Fibroblast of villous mesenchyme (primary cell): ENCODE results near the gene ZNF423. TPM values are rescaled to one million over a fixed set of nuclear protein-coding genes. Genes with fewer than 3 reads are reported as not detected.

Source experiments
- DNase-seq: peaks from one replicate; pipeline ENCODE4 v3.0.0-alpha.2; 2010; ENCODE audit warnings: low read depth
- H3K4me3 ChIP-seq: 2 replicates; pipeline ENCODE4 v1.5.1; 2011; ENCODE audit warnings: low read depth, mild to moderate bottlenecking, low read length
- CTCF ChIP-seq: IDR thresholded peaks from 2 replicates; pipeline ENCODE4 v1.5.1; 2012; ENCODE audit warnings: low read depth, mild to moderate bottlenecking, low read length; ENCODE audit not compliant: insufficient read depth
- total RNA-seq: library from RNA; depleted of rRNA; stranded (reverse); fragments of >200 nt; gene quantifications from 2 replicates; pipeline ENCODE4 v1.2.3, GENCODE V29; 2012

ZNF423 gene
- total RNA-seq, 1 donor, result 0.43 TPM

DNA sequence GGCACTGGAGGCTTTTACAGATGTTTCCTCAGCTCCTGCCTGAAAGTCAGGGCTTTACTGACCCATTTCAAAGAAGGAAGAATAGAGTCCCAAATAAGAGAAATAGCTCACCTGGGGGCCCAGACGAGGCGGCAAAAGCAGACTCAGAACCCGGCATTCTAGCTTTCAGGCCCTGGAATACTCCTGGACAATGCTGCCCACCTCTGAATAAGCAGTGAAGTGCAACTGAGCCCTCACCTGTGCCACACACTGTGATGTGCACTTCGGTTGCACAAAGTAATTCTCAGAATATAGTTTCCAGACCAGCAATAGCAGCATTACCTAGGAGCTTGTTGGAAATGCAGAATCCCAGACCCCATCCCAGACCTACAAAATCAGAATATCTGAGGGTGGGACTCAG, 54.6 kb downstream of the ZNF423 start:
- TF ChIP-seq CTCF, result no peak
- no peak overlapping the region for H3K4me3 ChIP-seq
- no peak for DNase-seq

- DNase-seq, result no peak
- no peak overlapping the region for H3K4me3 ChIP-seq
- TF ChIP-seq CTCF, result no peak
Measured at GRCh38 chr16:49800876-49801275, 55.0 kb downstream of the ZNF423 start.

DNA sequence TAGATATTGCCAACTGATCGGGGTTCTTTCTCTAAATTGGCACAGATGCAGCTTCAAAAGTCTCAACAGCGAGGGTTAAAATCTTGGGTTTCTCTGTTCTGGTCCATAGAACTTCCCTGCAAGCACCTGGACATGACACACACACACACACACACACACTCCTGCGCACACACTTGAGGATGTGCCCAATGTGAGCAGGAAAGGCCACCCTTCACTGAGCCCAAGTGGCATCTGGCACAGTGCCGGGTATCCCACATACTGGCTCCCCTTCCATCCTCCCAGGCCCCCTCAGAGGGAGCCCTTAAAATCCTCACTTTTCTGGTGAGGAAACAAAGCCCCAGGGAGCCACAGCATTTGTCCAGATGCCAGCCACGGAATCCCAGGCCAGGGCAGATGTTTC, 55.5 kb downstream of the ZNF423 start:
- no peak overlapping the region for H3K4me3 ChIP-seq
- no peak for DNase-seq
- TF ChIP-seq CTCF, result no peak

DNA sequence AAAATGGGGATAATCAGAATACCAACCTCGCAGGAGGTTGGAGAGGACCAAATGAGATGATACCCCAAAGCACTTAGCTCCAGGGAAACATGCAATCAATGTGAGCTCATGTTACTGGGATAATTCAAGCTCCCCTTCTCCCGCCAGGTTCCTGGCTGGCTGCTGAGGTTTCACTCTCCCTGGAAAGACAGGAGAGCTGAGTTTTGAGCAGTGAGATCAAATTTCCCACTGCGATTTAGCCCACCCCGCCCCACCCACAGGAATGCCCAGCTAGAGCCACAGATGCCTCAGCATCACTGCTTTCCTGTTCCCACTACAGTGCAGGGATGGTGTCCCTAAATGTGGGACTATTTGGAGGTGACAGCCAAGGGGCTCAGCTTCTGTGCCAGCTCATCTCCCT, 56.7 kb downstream of the ZNF423 start:
- no peak for DNase-seq
- no peak for TF ChIP-seq CTCF
- H3K4me3 ChIP-seq, result no peak overlapping the region

DNA sequence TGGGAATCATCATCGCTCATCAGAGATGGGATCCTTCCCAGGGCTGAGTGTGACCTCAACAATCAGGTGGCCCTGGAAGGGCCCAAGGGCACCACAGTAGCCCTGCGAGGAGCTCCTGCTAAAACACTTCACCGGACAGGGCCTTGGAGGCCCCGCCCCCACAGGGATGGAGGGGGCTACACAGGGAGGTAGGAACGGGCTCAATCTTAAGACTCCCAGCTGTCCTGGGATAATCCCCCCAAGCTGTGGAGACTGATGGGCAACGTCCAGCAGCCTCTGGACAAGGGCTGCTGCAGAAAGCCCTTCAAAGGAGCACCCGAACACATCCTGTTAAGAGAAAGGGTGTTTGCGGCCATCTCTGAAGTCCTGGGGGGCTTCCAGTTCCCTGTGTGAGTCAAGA, 60.4 kb downstream of the ZNF423 start:
- no peak for DNase-seq
- no peak for TF ChIP-seq CTCF
- no peak overlapping the region for H3K4me3 ChIP-seq

GRCh38 chr16:49793244-49793643, 62.7 kb downstream of the ZNF423 start:
- no peak for TF ChIP-seq CTCF
- no peak overlapping the region for H3K4me3 ChIP-seq
- no peak for DNase-seq

DNA sequence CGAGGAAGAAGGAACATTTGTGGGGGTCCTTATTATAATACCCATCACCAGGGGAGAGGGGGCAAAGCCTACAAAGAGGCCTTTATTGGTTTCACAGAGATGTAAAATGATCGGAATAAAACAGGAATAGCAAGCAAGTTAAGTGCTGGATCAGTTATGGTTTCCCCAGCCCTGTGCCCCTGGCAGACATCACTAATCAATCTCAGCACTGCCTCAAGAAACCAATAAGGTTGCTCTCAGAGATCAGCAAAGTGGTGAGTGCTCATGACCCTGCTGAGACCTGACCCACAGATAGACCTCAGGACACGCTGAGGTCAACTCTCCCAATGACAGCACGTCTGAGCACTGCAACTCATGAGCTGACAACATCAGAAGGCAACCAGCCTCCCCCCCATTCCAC, 66.3 kb downstream of the ZNF423 start:
- no peak for DNase-seq
- H3K4me3 ChIP-seq, result no peak overlapping the region
- no peak for TF ChIP-seq CTCF
